ENCODE data around the gene ZC3H7A.
A peak's percentile ranks its signal among the peaks of the same experiment; 100 is the strongest.
"Not testable (repeated sequence)": the region's sequence is repeated elsewhere in the genome, so short reads cannot be mapped to it uniquely, and the experiment has no call there.

The ZC3H7A gene

GRCh38 chr16:11799509-11800381 is 2.7 kb upstream of the ZC3H7A start:
- no peak for DNase-seq (ENCODE audit: low spot score)

DNA sequence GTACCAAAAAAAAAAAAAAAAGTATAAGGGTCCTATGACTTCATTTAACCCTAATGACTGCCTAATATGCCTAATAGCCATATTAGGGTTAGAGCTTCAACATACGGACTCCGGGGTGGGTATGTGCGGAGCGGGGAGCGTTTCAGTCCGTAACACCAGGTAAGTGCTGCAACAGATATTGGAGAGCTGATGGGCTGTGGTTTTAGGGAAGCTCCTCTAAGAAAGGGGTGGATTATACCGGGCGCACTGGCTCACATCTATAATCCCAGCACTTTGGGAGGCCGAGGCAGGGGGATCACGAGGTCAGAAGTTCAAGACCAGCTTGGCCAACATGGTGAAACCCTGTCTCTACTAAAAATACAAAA is 1.9 kb upstream of the ZC3H7A start:
- DNase-seq (ENCODE audit: low spot score) = no peak

DNA sequence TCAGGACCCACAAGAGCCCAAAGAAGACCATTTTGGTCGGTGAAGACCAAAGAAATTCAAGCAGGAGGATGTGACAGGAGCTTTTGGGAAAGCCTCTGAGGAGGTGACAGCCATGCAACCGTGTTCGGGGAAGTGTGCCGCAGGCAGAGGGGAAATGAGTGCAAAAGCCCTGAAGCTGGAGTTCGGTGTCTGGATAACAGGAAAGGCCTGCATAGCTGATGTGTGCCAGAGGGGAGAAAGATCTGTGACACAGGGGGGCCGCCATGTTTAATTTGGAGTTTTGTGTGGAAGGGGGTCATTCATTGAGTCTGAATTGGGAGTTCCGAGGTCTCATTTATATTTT is 870 bp upstream of the ZC3H7A start:
- no peak for DNase-seq (ENCODE audit: low spot score)

DNA sequence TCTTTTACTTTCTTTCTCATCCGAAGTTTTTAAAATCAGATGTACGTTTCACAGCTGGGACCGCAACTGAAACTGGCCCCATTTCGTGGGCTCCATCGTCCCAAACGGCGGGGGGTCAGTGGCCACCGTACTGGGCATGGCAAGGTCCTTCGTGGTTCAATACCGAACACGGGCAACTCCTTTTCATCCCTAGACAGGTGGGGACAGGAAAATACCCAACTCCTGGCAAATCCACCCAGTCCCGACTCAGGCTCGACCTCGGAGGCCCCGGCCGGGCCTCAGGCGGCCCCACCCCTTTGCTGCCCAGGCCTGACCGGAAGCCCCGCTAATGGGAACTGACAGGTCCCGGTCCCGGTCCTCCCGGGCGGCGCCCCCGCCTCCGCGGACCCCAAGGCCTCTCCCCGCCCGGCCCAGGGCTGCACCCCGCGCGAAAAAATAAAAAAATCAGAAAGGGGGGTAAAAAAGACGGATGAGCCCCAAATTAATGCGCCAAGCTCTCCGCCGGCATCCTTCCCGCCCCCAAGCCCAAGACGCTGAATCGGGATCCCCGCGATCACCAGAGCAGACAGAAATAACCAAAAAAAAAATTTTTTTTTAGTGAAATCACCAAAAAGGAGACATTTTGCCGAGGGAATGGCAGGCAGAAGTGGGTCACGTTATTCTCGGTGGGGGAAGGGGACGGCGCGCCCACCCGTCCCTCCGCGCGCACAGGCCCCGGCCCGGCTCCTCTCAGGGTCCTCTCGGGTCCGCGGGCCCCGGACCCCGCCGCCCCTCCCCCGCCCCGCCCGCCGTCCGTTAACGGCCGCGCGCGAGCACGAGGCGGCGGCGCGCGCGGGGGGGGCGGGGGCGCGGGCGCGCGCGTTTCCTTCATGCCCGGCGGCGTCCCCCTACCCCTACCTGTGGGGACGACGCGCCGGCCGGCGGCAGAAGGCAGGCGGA is 562 bp downstream of the ZC3H7A start:
- peak; percentile 43 for DNase-seq (ENCODE audit: low spot score)

- no peak for DNase-seq (ENCODE audit: low spot score)
Observed at GRCh38 chr16:11795887-11796226, 1.2 kb downstream of the ZC3H7A start.

- no peak for DNase-seq (ENCODE audit: low spot score)
Observed at GRCh38 chr16:11794996-11795886, 1.8 kb downstream of the ZC3H7A start.

GRCh38 chr16:11794447-11794846 is 2.6 kb downstream of the ZC3H7A start:
- no peak for DNase-seq (ENCODE audit: low spot score)

- DNase-seq (ENCODE audit: low spot score) = no peak
Observed at GRCh38 chr16:11793840-11794239, 3.2 kb downstream of the ZC3H7A start.

DNA sequence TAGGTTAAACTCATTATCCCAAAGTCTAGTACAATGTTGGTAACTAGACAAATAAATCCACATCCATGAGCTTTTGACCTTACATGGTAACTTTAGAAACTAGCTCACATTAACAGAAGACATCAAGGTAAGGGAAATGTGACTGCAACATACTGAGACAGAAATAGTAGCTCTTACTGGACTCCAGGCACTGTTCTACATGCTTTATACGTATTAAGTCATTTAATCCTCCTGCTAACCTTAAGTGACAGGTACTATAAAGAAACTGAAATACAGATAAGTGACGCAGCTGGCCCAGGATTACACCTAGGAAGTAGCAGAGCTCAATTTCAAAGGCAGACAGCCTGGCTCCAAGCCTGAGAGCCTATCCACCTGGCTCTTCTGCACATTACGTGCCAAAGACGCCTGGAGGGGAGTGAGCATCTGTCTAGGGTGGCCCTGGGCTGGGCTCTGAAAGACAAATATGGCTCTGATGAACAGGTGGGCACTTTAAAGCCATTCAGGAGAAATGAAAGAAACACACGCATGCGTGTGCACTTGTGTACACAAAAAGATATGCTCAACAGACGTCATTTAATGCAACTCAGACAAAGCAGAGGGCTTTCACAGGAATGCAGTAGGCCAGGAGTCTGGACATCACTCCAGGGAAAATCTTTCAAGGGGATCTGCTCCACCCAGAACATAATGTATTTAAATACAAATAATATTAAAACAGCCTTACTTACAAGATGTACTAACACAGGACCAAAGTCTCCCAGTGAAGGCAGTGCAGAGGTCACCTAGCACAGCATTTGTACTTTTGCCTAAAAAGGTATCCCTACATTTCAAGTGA is 4.4 kb downstream of the ZC3H7A start:
- DNase-seq (ENCODE audit: low spot score) = no peak

DNA sequence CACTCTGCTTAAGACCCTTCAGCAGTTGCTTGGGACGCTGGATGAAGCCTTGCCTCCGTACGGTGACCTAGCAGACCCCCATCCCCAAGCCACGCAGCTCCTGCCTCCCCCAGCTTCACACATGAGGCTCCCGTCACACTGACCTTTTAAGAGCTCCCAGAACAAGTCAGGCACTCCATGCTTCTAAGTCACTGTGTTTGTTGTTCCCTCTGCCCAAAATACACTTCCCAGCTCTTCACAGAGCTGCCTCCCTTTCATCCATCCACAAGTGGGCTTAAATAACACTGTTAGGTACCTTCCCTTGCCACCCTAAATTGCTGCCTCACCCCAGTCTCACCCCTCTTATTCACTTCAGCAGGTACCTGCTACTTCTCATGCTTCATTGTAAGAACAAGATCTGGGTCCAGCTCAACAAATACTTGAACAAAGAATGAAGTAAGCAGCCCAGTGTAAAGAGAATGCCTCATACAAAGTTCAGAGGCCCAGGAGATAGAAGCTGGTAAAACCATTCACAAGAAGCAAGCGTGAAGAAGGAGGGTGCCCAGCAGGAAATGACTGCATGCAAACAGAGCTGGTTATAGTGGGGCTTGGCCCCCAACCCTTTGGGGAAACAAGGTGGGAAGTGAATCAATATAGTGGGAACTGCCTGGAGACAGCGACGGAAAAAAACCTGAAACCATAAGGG is 5.8 kb downstream of the ZC3H7A start:
- no peak for DNase-seq (ENCODE audit: low spot score)

- DNase-seq (ENCODE audit: low spot score) = no peak
Observed at GRCh38 chr16:11788914-11789313, 8.1 kb downstream of the ZC3H7A start.

DNA sequence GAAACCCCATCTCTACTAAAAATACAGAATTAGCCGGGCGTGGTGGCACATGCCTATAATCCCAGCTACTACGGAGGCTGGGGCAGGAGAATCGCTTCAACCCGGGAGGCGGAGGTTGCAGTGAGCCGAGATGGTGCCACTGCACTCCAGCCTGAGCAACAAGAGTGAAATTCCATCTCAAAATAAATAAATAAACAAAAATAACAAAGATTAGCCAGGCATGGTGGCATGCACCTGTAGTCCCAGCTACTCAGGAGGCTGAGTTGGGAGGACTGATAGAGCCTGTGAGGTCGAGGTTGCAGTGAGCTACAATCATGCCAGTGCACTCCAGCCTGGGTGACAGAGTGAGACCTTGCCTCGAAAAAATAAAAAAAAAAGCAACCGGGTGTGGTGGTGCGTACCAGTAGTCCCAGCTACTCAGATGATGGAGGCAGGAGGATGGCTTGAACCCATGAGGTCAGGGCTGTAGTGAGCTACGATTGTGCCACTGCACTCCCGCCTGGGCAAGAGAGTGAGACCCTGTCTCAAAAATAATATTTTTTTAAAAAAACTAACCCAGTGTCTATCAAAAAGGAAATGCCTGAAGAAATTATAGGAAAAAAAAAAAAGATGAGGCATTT is 12.0 kb downstream of the ZC3H7A start:
- not testable (repeated sequence) for DNase-seq (ENCODE audit: low spot score)

- DNase-seq (ENCODE audit: low spot score) = not testable (repeated sequence)
Observed at GRCh38 chr16:11784381-11784780, 12.7 kb downstream of the ZC3H7A start.

DNA sequence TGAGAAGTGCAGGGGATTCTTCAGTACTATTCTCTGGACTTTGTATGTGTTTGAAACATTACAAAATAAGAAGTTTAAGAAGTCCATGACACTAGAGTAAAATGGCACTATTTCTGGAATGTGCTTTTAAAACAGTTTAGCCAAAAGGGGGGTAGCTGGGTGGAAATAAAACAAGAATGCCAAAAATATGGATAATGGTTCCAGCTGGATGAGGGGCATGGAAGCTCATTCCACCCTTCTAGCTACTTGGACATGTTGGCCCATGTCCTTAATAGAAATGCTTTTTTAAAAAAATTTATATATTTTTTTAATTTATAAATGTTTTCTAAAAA is 13.1 kb downstream of the ZC3H7A start:
- DNase-seq (ENCODE audit: low spot score) = no peak

- no peak for DNase-seq (ENCODE audit: low spot score)
Observed at GRCh38 chr16:11783319-11784037, 13.6 kb downstream of the ZC3H7A start.

- peak; percentile 86 for DNase-seq (ENCODE audit: low spot score)
Observed at GRCh38 chr16:11781773-11782172, 15.3 kb downstream of the ZC3H7A start.

DNA sequence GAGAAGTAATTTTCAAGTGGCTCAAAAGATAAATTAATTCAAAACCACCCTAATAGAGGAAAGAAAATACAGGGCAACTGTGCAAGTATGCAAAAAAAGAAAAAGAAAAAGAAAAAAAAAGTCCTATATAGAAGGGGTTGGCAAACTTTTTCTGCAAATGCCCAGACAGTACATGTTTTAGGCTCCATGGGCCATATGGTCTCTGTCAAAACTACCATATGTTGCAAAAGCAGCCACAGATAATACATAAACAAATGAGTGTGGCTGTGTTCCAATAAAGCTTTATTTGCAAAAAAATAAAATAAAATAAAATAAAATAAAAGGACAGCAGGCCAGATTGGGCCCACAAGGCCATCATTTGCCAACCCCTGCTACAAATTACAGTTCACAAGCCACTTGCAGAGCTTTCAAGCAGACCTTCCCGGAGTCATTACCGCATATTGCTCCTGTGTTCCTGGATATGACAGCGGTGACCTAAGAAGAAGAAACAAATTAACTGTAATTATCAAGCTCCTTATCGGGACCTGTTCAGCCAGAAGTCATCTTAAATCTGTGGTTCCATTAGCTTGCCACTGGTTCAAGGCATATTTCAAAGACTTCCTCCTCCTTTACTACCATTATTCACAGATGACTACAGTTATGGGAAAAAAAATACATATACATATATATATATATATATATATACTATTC is 15.9 kb downstream of the ZC3H7A start:
- DNase-seq (ENCODE audit: low spot score) = no peak

DNA sequence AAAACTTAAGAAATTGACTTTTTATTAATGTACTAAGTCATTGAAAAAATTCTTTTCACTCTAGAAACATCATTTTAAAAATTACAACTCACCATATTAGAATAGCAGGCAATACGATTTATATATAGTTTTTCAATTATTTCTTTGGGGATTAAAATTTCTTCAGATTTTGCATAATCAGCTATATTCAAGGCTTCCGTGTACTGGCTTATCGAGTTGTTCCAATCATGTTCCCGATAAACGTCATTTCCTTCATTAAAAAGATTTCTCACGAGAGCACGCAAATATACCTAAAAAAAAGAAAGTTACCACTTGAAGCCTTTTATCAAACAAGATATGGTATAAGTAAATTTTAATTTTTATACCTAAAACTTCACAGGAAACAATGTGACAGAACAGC is 18.0 kb downstream of the ZC3H7A start:
- DNase-seq (ENCODE audit: low spot score) = no peak

DNA sequence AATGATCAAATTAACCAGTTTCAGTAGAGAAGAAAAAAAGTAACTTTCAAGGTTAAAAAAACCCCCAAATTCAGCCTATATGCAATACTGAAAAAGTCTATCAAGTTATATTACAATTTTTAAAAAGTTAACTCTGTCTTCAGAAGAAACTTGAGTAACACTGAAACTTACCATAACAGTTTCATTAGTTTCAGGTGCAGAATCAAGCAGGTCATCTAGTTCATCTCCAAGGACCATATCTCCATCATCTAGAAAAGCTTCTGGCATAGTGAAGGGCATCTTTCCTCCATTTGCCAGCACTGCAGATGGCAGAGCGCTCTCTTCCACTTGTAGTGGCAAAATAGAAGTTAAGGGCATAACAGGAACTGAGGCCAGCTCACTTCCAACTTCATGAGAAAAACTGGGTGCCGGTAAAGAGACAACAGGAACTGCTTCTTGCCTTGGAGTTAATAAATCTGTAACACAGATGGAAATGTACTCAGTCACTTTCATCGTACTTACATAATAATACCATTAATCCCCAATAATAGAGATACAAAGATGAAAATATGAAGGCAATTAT is 22.9 kb downstream of the ZC3H7A start:
- no peak for DNase-seq (ENCODE audit: low spot score)

Data from Ammon's horn (tissue), 1 donor.